PC-9 (cell line): ENCODE data around the gene MAGIX. TPM values are rescaled to one million over a fixed set of nuclear protein-coding genes. Genes with fewer than 3 reads are reported as not detected.

ENCODE experiments used
- BruUV-seq: library from RNA; stranded (reverse); fragments of 400-500 nt; replicated peaks from 2 replicates; lab custom pipeline; 2021; lab: Mats Ljungman, UMichigan
- CTCF ChIA-PET: fragments of 300-600 bp; sonication (Branson Sonifier 250); formaldehyde crosslinking; loops from one replicate; lab custom pipeline; 2022; ENCODE audit warnings: antibody characterized with exemption; lab: Charles Lee
- POLR2A ChIA-PET: fragments of 300-600 bp; sonication (Branson Sonifier 250); formaldehyde crosslinking; loops from one replicate; lab custom pipeline; 2022; ENCODE audit warnings: antibody characterized with exemption; ENCODE audit not compliant: unreplicated experiment; lab: Charles Lee
- DNase-seq, 2 experiments: peaks; one replicate each; pipeline versions ENCODE4 v3.0.0 to v3.0.0-alpha.2; 2015 to 2022; ENCODE audit warnings: mixed read lengths in 1 of 2
- H2AFZ ChIP-seq: fragments of 200-600 bp; sonication (generic); 2 replicates; pipeline ENCODE4 v1.8.1; 2017; ENCODE audit warnings: antibody characterized with exemption
- H3F3A ChIP-seq: fragments of 200-600 bp; sonication (generic); 2 replicates; pipeline ENCODE4 v1.8.1; 2017; ENCODE audit warnings: antibody characterized with exemption, mild to moderate bottlenecking, low read depth; ENCODE audit not compliant: insufficient read depth
- H3K27ac ChIP-seq: fragments of 200-600 bp; sonication (generic); 2 replicates; pipeline ENCODE4 v1.6.1; 2016; ENCODE audit warnings: mixed run types
- H3K27me3 ChIP-seq: fragments of 200-600 bp; sonication (generic); 2 replicates; pipeline ENCODE4 v1.6.1; 2016; ENCODE audit warnings: low read depth, mixed run types; ENCODE audit not compliant: insufficient read depth
- H3K36me3 ChIP-seq: fragments of 200-600 bp; sonication (generic); 2 replicates; pipeline ENCODE4 v1.6.1; 2016; ENCODE audit warnings: low read depth, mixed run types
- H3K4me1 ChIP-seq: fragments of 200-600 bp; sonication (generic); replicated peaks from 2 replicates; pipeline ENCODE4 v1.6.1; 2016; ENCODE audit warnings: mixed run types; ENCODE audit not compliant: insufficient read depth
- H3K4me2 ChIP-seq: fragments of 200-600 bp; sonication (generic); 2 replicates; pipeline ENCODE4 v1.6.1; 2017; ENCODE audit warnings: mixed run types
- H3K4me3 ChIP-seq: fragments of 200-600 bp; sonication (generic); 2 replicates; pipeline ENCODE4 v1.6.1; 2016; ENCODE audit warnings: mixed run types
- H3K79me2 ChIP-seq: fragments of 200-600 bp; sonication (generic); 2 replicates; pipeline ENCODE4 v1.6.1; 2017; ENCODE audit warnings: low read depth, mixed run types
- H3K9me2 ChIP-seq: fragments of 200-600 bp; sonication (generic); 2 replicates; pipeline ENCODE4 v1.8.1; 2017; ENCODE audit warnings: mild to moderate bottlenecking; ENCODE audit not compliant: insufficient read depth
- H3K9me3 ChIP-seq: fragments of 200-600 bp; sonication (generic); 2 replicates; pipeline ENCODE4 v1.8.1; 2016; ENCODE audit warnings: low read depth; ENCODE audit not compliant: insufficient read depth
- H4K20me1 ChIP-seq: fragments of 200-600 bp; sonication (generic); 2 replicates; pipeline ENCODE4 v1.8.1; 2017; ENCODE audit not compliant: insufficient read depth
- EZH2 ChIP-seq: fragments of 200-600 bp; sonication (generic); IDR thresholded peaks from 2 replicates; pipeline ENCODE4 v1.8.0; 2017; ENCODE audit warnings: antibody characterized with exemption, low read depth
- intact Hi-C: fragments of 100-400 bp; cut with micrococcal nuclease; formaldehyde crosslinking; loops from one replicate; pipeline ENCODE4 v1.10.0; 2022; ENCODE audit not compliant: unreplicated experiment
- total RNA-seq: library from RNA; stranded (reverse); gene quantifications from 2 replicates; pipeline ENCODE4 v1.2.3, GENCODE V29; 2021
- TF ChIP-seq, protein P1 (sequence below): fragments of 200-600 bp; sonication (generic); conservative IDR thresholded peaks from 2 replicates; pipeline ENCODE4 v1.6.1; 2017; ENCODE audit warnings: mixed run types, antibody characterized with exemption, mild to moderate bottlenecking, moderate library complexity

MAGIX gene
- total RNA-seq, 1 experiment from 2014 or later: 1.8 TPM

DNA sequence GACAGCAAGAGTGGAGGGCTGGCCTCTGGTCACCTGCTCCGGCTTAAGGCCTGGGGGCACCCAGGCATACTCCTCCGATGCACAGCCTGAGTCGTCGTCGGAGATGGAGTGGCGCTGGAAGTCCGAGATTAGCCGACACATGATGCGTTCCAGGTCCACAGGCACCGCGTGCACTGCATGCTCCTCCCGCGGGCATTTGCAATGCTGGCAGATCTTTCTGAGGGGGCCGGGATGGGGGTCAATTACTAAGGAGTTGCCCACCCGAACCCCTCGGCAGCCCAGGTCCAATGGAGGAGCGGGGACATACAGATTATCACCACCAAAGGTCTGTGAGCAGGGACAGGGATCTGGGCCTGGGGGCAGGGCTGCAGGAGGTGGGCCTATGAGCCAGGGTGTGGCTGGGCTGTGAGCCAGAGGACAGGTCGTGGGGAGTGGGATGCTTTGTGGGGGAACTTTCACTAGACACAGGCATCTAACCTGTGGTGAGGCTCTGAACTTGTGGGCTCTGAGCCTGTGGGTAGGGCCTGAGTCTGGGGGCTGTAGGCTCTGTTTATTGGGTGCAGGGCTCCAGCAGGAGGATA is 21.2 kb downstream of the MAGIX start:
- H3K9me2 ChIP-seq: no peaks in the 10 kb centered on the region
- H3K27ac ChIP-seq: no peak overlapping the region
- H3K79me2 ChIP-seq: 0 out of 2 replicates have a peak, but pooled peaks cover 6% of the 10 kb centered on the region
- intact Hi-C loops: loop anchor here (2.0 to 10.0 kb wide), 2 partner anchors 17 to 139 kb away; partner anchors contain the start of gene TFE3
- peak overlapping the region; percentile 56; the same call in 1 of the 2 replicates for H3K4me2 ChIP-seq
- H2AFZ ChIP-seq: no peak overlapping the region
- DNase-seq: no peak
- H3K4me1 ChIP-seq: no peaks in the 10 kb centered on the region
- H3K9me3 ChIP-seq: no peaks in the 10 kb centered on the region
- no peaks in the 10 kb centered on the region for H3F3A ChIP-seq
- H3K4me3 ChIP-seq: peak overlapping the region; percentile 24; the same call in 1 of the 2 replicates
- ChIA-PET POLR2A (no interaction called here), CTCF (interaction anchor here (1.1 kb wide), 1 partner anchor 28 kb away, joined by 5 read pairs; no protein-coding TSS in a partner anchor)
- H4K20me1 ChIP-seq: no peaks in the 10 kb centered on the region
- H3K36me3 ChIP-seq: no peaks in the 10 kb centered on the region
- no peak for TF ChIP-seq EZH2
- TF ChIP-seq, protein P1, sequence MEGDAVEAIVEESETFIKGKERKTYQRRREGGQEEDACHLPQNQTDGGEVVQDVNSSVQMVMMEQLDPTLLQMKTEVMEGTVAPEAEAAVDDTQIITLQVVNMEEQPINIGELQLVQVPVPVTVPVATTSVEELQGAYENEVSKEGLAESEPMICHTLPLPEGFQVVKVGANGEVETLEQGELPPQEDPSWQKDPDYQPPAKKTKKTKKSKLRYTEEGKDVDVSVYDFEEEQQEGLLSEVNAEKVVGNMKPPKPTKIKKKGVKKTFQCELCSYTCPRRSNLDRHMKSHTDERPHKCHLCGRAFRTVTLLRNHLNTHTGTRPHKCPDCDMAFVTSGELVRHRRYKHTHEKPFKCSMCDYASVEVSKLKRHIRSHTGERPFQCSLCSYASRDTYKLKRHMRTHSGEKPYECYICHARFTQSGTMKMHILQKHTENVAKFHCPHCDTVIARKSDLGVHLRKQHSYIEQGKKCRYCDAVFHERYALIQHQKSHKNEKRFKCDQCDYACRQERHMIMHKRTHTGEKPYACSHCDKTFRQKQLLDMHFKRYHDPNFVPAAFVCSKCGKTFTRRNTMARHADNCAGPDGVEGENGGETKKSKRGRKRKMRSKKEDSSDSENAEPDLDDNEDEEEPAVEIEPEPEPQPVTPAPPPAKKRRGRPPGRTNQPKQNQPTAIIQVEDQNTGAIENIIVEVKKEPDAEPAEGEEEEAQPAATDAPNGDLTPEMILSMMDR: no peak
- no peaks in the 10 kb centered on the region for H3K27me3 ChIP-seq
- no TSS peak for BruUV-seq

GRCh38 chrX:49184294-49185281 is 22.0 kb downstream of the MAGIX start:
- POLR2A ChIA-PET: interaction anchor here (0.6 kb wide), 1 partner anchor 123 kb away, joined by 3 read pairs; no protein-coding TSS in a partner anchor
- peak overlapping the region; percentile 70 for H3K4me2 ChIP-seq
- H3K27ac ChIP-seq: no peak overlapping the region
- CTCF ChIA-PET: interaction anchor here (0.6 to 1.1 kb wide), 2 partner anchors 29 to 767 kb away, joined by 3 to 5 read pairs; no protein-coding TSS in a partner anchor
- no peak for TF ChIP-seq EZH2
- TF ChIP-seq, protein P1: no peak
- no peaks in the 10 kb centered on the region for H4K20me1 ChIP-seq
- H3K4me1 ChIP-seq: no peaks in the 10 kb centered on the region
- H3K36me3 ChIP-seq: no peaks in the 10 kb centered on the region
- H3K4me3 ChIP-seq: peak overlapping the region; percentile 56; the same call in 1 of the 2 replicates
- intact Hi-C loops: loop anchor here (2.0 to 10.0 kb wide), 2 partner anchors 18 to 140 kb away; partner anchors contain the start of gene TFE3
- 0 out of 2 replicates have a peak, but pooled peaks cover 6% of the 10 kb centered on the region for H3K79me2 ChIP-seq
- H3K9me3 ChIP-seq: no peaks in the 10 kb centered on the region
- no peaks in the 10 kb centered on the region for H3F3A ChIP-seq
- DNase-seq: peak; percentile 73 to 87
- H2AFZ ChIP-seq: no peak overlapping the region
- no peaks in the 10 kb centered on the region for H3K27me3 ChIP-seq
- BruUV-seq: TSS peak; percentile 82
- H3K9me2 ChIP-seq: no peaks in the 10 kb centered on the region
